ENCODE measurements around the gene SLC25A38.

- TF ChIP-seq, protein P1, sequence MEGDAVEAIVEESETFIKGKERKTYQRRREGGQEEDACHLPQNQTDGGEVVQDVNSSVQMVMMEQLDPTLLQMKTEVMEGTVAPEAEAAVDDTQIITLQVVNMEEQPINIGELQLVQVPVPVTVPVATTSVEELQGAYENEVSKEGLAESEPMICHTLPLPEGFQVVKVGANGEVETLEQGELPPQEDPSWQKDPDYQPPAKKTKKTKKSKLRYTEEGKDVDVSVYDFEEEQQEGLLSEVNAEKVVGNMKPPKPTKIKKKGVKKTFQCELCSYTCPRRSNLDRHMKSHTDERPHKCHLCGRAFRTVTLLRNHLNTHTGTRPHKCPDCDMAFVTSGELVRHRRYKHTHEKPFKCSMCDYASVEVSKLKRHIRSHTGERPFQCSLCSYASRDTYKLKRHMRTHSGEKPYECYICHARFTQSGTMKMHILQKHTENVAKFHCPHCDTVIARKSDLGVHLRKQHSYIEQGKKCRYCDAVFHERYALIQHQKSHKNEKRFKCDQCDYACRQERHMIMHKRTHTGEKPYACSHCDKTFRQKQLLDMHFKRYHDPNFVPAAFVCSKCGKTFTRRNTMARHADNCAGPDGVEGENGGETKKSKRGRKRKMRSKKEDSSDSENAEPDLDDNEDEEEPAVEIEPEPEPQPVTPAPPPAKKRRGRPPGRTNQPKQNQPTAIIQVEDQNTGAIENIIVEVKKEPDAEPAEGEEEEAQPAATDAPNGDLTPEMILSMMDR (IDR thresholded peaks at IDR 0.05): no peak
- no peak for TF ChIP-seq POLR2A (IDR thresholded peaks at IDR 0.05)
Observed at GRCh38 chr3:39388741-39389248, 5.6 kb downstream of the SLC25A38 start.
